ENCODE results near the gene NR4A2. TPM values are rescaled to one million over a fixed set of nuclear protein-coding genes. Genes with fewer than 3 reads are reported as not detected.

The NR4A2 gene
- total RNA-seq, 2 experiments from 2014 or later: 290 to 319 TPM

DNA sequence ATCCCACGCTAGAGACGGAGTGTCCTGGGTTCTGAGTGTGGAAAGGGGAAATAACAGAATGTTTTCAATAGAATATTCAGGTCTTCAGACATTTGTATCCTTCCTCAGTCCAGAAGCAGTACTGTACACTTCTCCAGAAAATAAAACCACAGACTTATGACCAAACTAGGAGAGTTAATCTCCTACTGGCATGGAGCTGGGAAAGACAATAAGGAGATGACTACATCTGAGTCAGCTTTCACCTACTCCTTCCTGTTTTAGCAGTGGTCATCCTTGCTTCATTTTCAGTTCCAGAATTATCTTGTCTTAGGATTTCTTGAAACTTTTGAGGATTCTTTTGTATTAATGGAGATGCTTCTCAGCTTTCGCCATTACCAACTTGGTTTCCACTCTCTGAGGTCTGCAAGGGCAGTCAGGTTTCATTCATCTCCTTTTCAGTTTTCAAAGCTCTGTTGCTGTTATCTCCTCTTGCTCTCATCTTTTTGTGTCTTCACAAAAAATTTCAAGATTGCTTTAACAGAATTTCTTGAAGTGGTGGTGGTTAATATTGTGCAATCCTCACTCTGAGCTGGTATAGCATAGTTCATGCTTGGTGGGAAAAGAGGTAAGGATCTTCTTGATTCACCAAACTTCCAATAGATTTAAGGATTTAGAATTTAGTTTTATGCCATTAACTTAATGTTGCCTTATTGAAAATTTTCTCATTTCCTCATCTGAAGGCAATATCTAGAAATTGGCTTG lies 23.7 kb upstream of the NR4A2 start:
- CTCF ChIA-PET: no interaction called here
- POLR2A ChIA-PET: interaction anchor here (1.4 kb wide), 1 partner anchor 13 kb away, joined by 6 read pairs; no protein-coding TSS in a partner anchor

DNA sequence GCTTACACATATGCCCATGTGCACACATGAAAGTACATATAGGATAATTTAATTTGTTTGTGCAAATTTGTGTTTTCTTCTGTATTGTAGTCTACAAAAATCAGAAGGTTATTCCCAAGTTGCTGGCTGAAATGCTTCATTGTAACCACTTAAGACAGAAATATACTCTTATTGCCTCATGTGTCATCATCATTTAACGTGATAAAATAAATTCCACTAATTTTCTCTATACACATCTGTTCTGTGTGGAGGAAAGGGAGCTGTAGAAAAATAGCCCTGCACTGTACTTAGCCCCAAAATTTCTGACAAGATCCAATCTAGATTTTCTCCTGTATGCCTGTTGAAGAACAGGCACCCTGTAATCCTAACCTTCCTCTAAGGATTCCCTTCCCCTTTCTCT lies 20.4 kb upstream of the NR4A2 start:
- TF ChIP-seq, protein P1, sequence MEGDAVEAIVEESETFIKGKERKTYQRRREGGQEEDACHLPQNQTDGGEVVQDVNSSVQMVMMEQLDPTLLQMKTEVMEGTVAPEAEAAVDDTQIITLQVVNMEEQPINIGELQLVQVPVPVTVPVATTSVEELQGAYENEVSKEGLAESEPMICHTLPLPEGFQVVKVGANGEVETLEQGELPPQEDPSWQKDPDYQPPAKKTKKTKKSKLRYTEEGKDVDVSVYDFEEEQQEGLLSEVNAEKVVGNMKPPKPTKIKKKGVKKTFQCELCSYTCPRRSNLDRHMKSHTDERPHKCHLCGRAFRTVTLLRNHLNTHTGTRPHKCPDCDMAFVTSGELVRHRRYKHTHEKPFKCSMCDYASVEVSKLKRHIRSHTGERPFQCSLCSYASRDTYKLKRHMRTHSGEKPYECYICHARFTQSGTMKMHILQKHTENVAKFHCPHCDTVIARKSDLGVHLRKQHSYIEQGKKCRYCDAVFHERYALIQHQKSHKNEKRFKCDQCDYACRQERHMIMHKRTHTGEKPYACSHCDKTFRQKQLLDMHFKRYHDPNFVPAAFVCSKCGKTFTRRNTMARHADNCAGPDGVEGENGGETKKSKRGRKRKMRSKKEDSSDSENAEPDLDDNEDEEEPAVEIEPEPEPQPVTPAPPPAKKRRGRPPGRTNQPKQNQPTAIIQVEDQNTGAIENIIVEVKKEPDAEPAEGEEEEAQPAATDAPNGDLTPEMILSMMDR (IDR thresholded peaks at IDR 0.05): no peak
- H3K4me3 Mint-ChIP-seq: no peak overlapping the region
- H3K36me3 Mint-ChIP-seq (ENCODE audit: low read depth): no peaks in the 10 kb centered on the region
- POLR2A ChIA-PET: no interaction called here
- H3K27ac ChIP-seq (ENCODE audit: low read depth in 1 of 2, low read length in 2 of 2): no peak overlapping the region
- H3K9me3 ChIP-seq (ENCODE audit: control insufficient read depth in 1 of 2, insufficient read depth in 1 of 2, low read length in 2 of 2): no peaks in the 10 kb centered on the region
- H3K9me3 Mint-ChIP-seq: no peaks in the 10 kb centered on the region
- H3K27me3 Mint-ChIP-seq: no peaks in the 10 kb centered on the region
- no peaks in the 10 kb centered on the region for H3K4me1 ChIP-seq (ENCODE audit: insufficient read depth, low read length)
- no peak for ATAC-seq (ENCODE audit: poor library complexity)
- no peak for DNase-seq
- intact Hi-C loops (cut with DNase I, micrococcal nuclease): no loop called here
- CTCF ChIA-PET: no interaction called here
- no peaks in the 10 kb centered on the region for H3K36me3 ChIP-seq (ENCODE audit: insufficient read depth, low read length)
- H3K4me3 ChIP-seq (ENCODE audit: low read length): no peak overlapping the region
- H3K27ac Mint-ChIP-seq: no peak overlapping the region
- no peaks in the 10 kb centered on the region for H3K4me1 Mint-ChIP-seq (ENCODE audit: low read depth)
- no peaks in the 10 kb centered on the region for H3K27me3 ChIP-seq (ENCODE audit: control insufficient read depth in 1 of 2, insufficient read depth in 2 of 2, low read length in 2 of 2)

More for the DNA sequence above, 23.7 kb upstream of the NR4A2 start:
- no peaks in the 10 kb centered on the region for H3K27me3 ChIP-seq (ENCODE audit: control insufficient read depth in 1 of 2, insufficient read depth in 2 of 2, low read length in 2 of 2)
- H3K27ac ChIP-seq (ENCODE audit: low read depth in 1 of 2, low read length in 2 of 2): no peak overlapping the region
- H3K27me3 Mint-ChIP-seq: no peaks in the 10 kb centered on the region
- TF ChIP-seq, protein P1 (IDR thresholded peaks at IDR 0.05): no peak
- intact Hi-C loops (cut with DNase I, micrococcal nuclease): no loop called here
- no peaks in the 10 kb centered on the region for H3K9me3 Mint-ChIP-seq
- H3K27ac Mint-ChIP-seq: no peak overlapping the region
- no peaks in the 10 kb centered on the region for H3K4me1 ChIP-seq (ENCODE audit: insufficient read depth, low read length)
- no peaks in the 10 kb centered on the region for H3K36me3 Mint-ChIP-seq (ENCODE audit: low read depth)
- H3K4me3 ChIP-seq (ENCODE audit: low read length): no peak overlapping the region
- no peaks in the 10 kb centered on the region for H3K4me1 Mint-ChIP-seq (ENCODE audit: low read depth)
- ATAC-seq (ENCODE audit: poor library complexity): no peak
- peak in 1 of 14 experiments; percentile 12 for DNase-seq
- no peak overlapping the region for H3K4me3 Mint-ChIP-seq
- H3K36me3 ChIP-seq (ENCODE audit: insufficient read depth, low read length): no peaks in the 10 kb centered on the region
- no peaks in the 10 kb centered on the region for H3K9me3 ChIP-seq (ENCODE audit: control insufficient read depth in 1 of 2, insufficient read depth in 1 of 2, low read length in 2 of 2)

DNA sequence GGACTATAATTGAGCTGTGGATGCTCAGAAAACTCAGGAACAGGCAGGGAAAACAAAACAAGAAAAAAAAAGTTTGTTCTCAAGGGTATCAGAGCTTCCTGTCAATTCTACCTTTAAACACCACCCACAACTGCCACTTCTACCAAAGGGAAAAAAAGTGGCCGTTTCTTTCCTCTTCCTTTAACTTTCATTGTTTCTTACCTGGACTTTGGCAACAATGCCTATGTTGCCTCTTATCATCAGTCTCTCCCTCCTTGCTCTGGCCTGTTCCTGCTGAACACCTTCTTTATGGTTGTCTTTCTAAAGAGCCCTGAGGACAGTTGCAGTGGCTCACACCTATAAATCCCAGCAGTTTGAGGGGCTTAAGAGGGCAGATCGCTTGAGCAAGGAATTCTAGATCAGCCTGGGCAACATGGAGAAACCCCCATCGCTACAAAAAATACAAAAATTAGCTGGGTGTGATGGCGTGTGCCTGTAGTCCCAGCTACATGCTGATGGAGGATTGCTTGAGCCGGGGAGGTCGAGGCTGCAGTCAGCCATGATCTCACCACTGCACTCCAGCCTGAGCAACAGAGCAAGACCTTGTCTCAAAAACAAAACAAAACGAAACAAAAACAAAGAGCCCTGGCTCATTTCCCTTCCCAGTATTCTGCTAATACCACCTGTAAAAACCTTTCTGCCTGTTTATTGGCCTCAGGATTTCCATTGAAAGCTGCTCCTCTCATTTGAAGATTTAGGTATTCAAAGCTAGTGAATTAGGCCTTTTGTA lies 18.0 kb upstream of the NR4A2 start:
- no peaks in the 10 kb centered on the region for H3K27me3 ChIP-seq (ENCODE audit: control insufficient read depth in 1 of 2, insufficient read depth in 2 of 2, low read length in 2 of 2)
- H3K4me3 Mint-ChIP-seq: no peak overlapping the region
- H3K27me3 Mint-ChIP-seq: no peaks in the 10 kb centered on the region
- H3K27ac Mint-ChIP-seq: no peak overlapping the region
- ATAC-seq (ENCODE audit: poor library complexity) (no peak), DNase-seq (no peak)
- H3K9me3 Mint-ChIP-seq: no peaks in the 10 kb centered on the region
- TF ChIP-seq, protein P1 (IDR thresholded peaks at IDR 0.05): no peak
- no peaks in the 10 kb centered on the region for H3K36me3 Mint-ChIP-seq (ENCODE audit: low read depth)
- no peak overlapping the region for H3K27ac ChIP-seq (ENCODE audit: low read depth in 1 of 2, low read length in 2 of 2)
- no peaks in the 10 kb centered on the region for H3K9me3 ChIP-seq (ENCODE audit: control insufficient read depth in 1 of 2, insufficient read depth in 1 of 2, low read length in 2 of 2)
- no peaks in the 10 kb centered on the region for H3K4me1 Mint-ChIP-seq (ENCODE audit: low read depth)
- ChIA-PET POLR2A (interaction anchor here (1.0 kb wide), 2 partner anchors 15 to 16 kb away, joined by 3 read pairs; no protein-coding TSS in a partner anchor), CTCF (no interaction called here)
- intact Hi-C loops (cut with DNase I, micrococcal nuclease): no loop called here
- H3K4me3 ChIP-seq (ENCODE audit: low read length): no peak overlapping the region
- H3K36me3 ChIP-seq (ENCODE audit: insufficient read depth, low read length): no peaks in the 10 kb centered on the region
- no peaks in the 10 kb centered on the region for H3K4me1 ChIP-seq (ENCODE audit: insufficient read depth, low read length)
